Inflammatory macrophage (primary cell): ENCODE measurements around the gene LRRC7.

Experiments
- DNase-seq, 2 donors: peaks; one replicate each; pipeline ENCODE4 v3.0.0-alpha.2; 2020 to 2022
- total RNA-seq, 18 experiments: gene quantifications; one replicate each; lab custom pipeline; 2026; ENCODE audit warnings: mixed read lengths in 6 of 18, inconsistent platforms in 2 of 18; lab: John Stamatoyannopoulos, UW

The LRRC7 gene
- 0 to 0.49 (median 0.05) reads per million in 18 experiments for total RNA-seq

DNA sequence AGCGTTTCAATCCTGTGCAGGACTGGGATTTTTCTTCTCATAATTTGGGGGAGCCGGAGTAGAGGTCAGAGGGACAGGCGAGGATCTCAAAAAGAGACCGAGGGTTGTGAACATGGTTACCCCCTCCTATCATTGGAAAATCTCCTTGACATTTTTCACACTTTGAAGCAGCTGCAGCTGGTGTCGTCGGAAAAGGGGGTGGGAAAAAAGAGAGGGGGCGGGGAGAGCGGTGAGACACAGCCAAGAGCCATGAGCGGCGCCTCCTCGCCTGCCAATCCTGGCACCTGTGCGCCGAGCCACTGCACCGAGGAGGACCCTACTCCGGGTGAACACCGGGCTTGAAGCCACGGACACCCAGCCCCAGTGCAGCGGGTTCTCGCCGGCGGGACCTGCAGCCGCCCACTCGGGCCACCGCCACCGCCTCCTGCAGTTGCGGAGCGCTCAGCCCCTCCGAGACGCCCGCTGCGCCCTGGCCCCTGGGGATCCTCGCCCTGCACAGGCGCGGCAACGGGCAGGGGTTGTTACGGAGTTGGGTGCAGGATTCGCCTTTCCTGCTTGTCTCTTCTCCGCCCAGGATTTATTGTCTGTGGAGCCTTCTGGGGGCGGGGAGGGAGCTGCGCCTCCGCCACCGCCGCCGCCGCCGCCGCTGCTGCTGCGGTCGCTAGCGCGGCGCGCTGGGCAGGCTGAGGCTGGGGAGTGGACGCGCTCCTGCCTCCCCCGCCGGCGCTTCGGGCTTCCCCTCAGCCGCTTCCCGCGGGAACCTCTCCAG, at the start of gene LRRC7:
LRRC7 (plus strand) TSS at position 271 of the 769 bp plus-strand sequence. CDS start 718 bp downstream, outside the sequence.
- no peak for DNase-seq

- no peak for DNase-seq
Observed at GRCh38 chr1:69519006-69519405, 48.7 kb upstream of the LRRC7 start.

DNA sequence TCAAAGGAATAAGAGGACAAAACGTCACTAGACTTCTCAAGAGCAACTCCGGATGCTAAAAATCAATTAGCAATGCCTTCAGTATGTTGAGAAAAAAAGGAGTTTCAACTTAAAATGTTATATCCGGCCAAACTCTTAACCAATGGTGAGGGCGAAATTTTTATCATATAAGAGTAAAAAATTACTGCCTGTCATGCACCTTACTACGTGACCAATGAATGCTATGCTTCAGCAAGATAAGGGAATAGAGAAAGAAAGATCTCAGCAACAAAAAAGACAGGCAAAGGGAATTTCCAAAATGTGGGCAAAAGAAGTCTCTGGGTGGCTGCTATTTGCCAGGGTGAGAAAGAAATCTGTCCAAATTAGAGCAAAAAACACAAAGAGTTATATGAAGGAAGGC, 47.4 kb upstream of the LRRC7 start:
- DNase-seq, result no peak

DNA sequence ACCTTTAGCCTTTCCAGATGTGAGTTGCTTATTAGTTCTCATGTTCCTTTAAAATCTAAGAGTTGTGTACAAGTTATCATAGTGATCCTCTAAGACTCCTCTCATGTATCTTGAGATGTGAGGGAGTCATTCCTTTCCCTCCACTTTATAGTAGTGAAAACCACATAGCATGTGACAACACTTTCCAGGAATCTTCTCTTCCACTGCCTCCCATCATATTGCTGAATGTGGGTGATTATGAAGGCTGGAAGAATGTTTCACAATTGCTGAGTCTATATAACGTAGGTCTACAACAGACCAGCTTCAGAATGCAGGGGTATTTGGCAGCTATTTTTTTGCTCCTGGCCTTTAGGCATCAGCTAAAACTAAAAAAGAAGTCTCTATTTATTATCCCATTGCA, 44.7 kb upstream of the LRRC7 start:
- no peak for DNase-seq

DNA sequence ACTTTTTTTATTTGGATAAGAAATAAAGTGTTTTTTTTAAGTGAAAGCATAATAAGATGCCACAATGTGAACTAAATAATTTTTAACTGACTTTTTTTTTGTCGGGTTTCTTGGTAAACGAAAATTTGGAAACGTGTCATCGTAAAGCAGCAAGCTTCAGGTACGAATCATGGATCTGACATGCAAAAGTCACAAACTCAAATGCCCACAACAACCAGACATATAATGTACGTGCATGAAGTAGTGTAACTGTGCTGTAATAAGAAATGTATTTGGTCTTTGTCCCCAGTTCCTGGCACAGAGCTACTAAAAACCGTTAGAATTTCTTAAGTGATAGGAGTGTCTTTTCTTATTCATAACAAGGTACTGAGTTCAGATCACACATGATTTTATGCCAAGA, 44.3 kb upstream of the LRRC7 start:
- no peak for DNase-seq

GRCh38 chr1:69524015-69524414, 43.7 kb upstream of the LRRC7 start:
- DNase-seq, result no peak

DNA sequence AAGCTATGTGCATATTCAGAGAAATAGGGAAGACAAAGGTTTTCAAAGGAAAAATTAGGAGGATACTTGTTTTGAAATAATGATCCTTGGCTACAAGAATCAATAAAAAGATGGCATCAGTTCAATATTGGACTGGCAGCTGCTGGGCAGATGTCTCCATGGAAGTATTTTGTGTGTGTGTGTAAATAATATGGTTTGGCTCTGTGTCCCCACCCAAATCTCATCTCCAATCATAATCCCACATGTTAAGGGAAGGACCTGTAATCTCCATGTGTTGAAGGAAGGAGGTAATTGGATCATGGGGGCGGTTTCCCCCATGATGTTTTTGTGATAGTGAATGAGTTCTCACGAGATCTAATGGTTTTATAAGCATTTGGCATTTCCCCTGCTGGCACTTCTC, 40.4 kb upstream of the LRRC7 start:
- DNase-seq, result no peak

- DNase-seq, result no peak
Observed at GRCh38 chr1:69528376-69528775, 39.3 kb upstream of the LRRC7 start.

DNA sequence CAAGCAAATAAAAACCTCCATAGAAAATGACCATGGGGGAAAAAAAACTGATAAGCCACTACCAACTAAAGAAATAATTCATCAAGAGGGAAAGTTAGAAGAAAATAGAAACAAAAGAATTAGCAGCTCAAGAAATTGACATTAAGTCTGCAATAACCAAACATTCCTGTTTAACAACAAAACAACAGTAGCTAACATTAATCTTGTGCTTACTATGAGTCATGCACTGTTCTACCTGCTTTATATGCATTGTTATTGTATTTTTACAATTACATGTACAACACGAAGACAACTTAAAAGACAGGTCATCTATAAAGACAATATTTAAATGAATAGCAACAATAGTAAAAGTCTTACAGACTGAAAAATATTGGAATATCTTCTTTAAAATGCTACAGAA, 34.4 kb upstream of the LRRC7 start:
- no peak for DNase-seq

DNA sequence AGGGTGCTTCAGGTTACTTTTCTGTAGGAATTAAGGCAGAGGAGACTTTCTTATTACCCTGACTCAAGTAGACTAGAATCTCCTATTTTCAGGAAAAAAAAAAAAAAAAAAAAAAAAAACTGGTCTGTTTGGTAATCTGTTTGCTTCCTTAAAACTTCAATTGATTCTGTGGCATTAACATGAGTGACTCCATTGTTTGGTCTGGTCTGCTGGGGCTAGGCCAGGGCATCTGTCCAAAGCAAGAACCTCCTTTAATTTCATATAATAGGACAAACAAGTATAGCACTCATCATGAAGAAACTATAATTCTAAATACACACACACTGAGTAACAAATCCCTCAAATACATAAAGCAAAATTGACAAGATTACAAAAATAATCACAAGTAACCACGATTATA, 32.9 kb upstream of the LRRC7 start:
- no peak for DNase-seq

DNA sequence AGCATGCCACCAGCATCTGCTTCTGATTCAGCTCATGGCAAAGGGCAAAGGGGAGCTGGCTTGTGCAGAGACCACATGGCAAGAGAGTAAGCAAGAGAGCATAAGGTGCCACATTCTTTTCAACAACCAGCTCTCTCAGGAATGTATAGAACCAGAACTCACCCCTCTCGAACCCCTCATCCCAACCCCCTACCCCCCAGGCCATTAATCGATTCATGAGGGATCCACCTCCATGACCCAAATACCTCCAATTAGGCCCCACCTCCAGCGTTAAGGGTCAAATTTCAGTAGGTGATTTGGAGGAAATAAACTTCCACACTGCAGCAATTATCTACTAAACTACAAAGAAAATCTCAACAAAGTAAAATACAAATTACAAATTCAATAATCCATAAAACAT, 32.2 kb upstream of the LRRC7 start:
- DNase-seq, result no peak

DNA sequence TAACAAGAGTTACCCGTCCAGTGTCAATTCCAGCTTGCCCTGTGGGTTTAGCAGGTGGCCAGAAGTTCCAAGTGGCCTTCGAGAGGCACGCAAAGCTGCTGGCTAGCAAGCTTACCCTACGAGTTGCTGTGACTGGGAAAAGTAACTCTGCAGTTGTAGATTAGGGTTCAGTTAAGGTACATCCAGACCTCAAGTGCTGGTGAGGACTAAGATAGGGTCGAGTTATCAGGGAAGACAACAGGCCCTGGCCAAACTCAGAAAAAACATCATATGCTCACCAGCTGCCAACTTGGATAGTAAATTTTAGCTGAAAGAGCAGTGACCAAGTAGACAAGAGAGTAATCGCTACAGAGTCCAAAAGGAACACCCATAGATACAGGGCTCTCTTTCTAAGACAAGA, 27.7 kb upstream of the LRRC7 start:
- DNase-seq, result no peak

DNA sequence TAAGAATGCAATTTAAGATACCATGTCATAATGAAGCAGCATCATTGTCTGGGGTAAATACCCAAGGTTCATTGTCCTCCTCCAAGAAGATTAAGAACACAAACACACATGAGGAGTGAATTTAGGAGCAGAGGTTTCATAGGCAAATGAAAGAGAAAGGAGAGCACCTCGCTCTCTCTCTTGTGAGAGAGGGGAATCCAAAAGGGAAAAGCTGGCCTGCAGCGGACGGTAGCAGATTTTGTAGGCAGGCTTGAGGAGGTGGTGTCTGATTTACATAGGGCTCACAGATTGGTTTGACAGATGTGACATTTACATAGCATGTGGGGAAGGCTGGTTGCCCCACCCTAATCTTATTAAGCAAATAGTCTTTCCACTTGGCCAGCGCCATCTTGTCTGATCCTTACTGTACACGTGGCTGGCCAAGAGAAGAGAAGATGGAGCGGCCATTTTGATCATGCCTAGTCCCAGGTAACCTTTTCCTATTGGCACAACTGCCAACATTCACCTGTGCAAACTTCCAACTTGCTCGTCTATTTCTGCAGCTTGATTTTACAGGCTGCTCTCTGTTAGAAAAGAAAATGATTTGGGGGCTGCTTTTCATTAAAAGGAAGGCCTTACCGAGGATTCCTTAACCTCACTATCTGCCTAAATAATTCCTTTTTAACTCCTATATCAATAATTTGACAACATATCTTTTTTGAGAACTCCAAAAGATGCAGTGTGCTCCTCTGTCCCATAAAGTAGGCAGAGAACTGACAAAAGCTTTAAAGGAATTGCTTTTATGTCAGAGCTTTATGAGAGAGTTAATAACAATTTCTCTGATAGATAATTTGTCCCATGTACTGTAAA, 16.0 kb upstream of the LRRC7 start:
- no peak for DNase-seq

GRCh38 chr1:69553726-69554125, 14.0 kb upstream of the LRRC7 start:
- DNase-seq, result no peak

GRCh38 chr1:69568421-69569174, 876 bp downstream of the LRRC7 start:
- DNase-seq, result no peak

DNA sequence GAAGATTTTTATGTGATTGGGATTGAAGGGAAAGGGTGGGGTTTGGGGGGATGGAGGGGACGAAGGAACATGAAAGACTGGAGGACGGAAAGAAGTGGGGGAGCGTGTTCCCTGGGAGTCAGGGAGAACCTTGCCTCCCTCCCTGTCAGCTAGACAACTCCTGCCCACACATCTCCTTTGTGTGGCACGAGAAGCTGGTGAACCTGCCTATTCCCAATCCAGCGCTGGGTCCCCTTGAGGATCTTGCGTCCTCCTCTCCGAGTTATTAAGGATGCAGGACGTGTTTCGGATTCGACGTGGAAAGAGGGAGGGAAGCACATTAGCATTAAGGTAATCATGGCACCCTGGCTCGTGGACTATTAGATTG, 1.4 kb downstream of the LRRC7 start:
- no peak for DNase-seq

DNA sequence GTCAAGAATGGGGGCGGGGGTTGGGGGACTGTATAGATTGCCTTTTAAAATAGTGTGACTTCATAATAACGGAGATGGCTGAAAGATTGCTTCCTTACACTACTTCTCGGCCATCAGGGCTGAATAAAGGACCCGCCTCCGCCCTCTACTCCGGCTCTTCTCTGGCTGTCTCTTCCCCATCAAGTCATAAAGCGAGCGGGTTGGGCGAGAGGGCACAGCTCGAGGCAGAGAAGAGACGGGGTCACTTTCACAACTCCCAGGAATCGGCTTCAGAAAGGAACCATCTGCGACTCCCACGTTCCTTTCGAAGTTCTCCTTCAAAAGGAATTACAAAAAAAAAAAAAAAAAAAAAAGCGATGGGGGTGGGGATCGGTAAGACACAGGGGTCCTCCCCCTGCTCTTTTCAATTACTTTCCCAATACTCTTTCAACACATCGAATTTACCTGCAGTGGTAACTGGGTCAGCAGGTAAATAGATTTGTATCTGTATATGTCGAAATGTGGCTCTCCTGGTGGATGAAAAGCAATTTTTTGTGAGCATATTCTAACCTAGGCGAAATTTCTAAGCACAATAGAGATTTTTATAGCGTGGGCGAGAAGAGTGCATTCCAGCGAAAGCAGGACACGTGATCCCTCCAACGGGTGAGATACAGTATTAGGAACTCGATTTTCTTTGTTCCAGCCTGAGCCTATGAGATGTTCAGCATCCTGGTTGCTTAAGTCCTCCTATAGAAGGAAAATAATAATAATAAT, 2.0 kb downstream of the LRRC7 start:
- peak in 1 of 2 donors; percentile 24 for DNase-seq

GRCh38 chr1:69570356-69570755, 2.6 kb downstream of the LRRC7 start:
- no peak for DNase-seq

GRCh38 chr1:69572921-69573320, 5.2 kb downstream of the LRRC7 start:
- no peak for DNase-seq

DNA sequence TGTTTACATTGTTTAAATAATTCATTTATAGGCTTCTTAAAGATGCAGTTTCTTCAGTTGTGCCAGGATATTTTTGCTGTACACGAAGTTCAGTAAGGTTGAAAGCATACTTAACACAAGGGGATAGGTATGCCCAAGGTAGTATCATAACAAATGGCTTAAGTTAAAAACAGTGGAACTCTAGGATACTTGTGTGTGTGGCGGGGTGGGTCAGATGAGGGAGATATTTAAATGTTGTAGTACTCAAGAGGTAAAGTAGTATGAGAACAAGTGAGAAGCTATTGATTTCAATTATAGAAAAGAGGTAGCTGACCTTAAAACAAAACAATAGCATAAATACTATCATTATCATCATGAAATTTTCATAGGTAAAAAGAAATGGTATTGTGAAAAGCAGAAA, 6.2 kb downstream of the LRRC7 start:
- no peak for DNase-seq

DNA sequence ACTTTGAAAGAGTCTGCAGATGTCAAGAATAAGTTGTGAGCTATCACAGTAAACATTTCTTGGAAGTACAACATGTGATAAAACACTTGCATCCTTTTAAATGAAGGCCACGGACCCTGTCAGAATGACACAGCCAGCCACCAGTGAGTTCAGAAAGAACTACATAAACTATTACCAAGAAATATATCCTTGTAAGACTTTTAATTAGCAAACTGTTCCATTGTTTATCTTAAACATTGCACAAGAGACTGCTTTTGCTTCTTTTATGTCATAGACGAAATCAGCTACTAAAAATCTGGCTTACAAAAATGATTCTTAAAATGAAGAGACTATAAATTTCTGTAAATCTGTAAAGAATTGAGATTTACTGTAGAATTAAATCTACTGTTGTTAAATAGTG, 17.9 kb downstream of the LRRC7 start:
- DNase-seq, result no peak

DNA sequence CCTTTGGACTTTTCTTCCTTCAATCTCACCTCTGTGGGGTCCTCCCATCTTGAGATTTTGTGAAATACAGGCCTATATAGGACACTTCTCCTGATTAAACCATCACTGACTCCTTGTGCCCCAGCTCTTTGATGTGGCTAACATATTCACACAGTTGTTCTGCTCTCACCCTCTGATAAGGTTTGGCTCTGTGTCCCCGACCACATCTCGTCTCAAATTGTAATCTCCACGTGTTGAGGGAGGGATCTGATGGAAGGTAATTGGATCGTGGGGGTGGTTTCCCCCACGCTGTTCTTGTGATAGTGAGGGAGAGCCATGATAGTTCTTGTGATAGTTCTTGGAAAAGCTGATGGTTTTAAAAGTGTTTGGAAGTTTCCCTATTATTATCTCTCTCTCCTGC, 19.7 kb downstream of the LRRC7 start:
- no peak for DNase-seq

GRCh38 chr1:69589799-69590198, 22.1 kb downstream of the LRRC7 start:
- DNase-seq, result no peak
